WERI-Rb-1 (cell line): ENCODE data around the gene ZNF630.
"Not testable (repeated sequence)": the region's sequence is repeated elsewhere in the genome, so short reads cannot be mapped to it uniquely, and the experiment has no call there.

Experiments used
- DNase-seq: peaks from one replicate; pipeline ENCODE4 v3.0.0-alpha.2; 2020
- H3K27ac ChIP-seq: fragments of 250-450 bp; sonication (Bioruptor Pico); 2 replicates; pipeline ENCODE4 v1.5.1; 2020; ENCODE audit warnings: mild to moderate bottlenecking, moderate library complexity
- H3K27me3 ChIP-seq: fragments of 250-450 bp; sonication (Bioruptor Pico); 2 replicates; pipeline ENCODE4 v1.5.1; 2021; ENCODE audit warnings: mild to moderate bottlenecking, low read depth, moderate library complexity; ENCODE audit not compliant: insufficient read depth, severe bottlenecking
- H3K36me3 ChIP-seq: fragments of 250-450 bp; sonication (Bioruptor Pico); 2 replicates; pipeline ENCODE4 v1.5.1; 2020; ENCODE audit warnings: mild to moderate bottlenecking, moderate library complexity
- H3K4me3 ChIP-seq: 2 replicates; pipeline ENCODE4 v1.5.1; 2011; ENCODE audit warnings: low read depth, mild to moderate bottlenecking, control low read depth, low read length
- H3K9me3 ChIP-seq: fragments of 250-450 bp; sonication (Bioruptor Pico); 2 replicates; pipeline ENCODE4 v1.5.1; 2021; ENCODE audit warnings: mild to moderate bottlenecking, moderate library complexity; ENCODE audit not compliant: severe bottlenecking
- TF ChIP-seq, protein P1 (sequence below): IDR thresholded peaks from 2 replicates; pipeline ENCODE4 v1.5.1; 2011; ENCODE audit warnings: low read depth, mild to moderate bottlenecking, control low read depth, inconsistent platforms, low read length

ZNF630 gene

DNA sequence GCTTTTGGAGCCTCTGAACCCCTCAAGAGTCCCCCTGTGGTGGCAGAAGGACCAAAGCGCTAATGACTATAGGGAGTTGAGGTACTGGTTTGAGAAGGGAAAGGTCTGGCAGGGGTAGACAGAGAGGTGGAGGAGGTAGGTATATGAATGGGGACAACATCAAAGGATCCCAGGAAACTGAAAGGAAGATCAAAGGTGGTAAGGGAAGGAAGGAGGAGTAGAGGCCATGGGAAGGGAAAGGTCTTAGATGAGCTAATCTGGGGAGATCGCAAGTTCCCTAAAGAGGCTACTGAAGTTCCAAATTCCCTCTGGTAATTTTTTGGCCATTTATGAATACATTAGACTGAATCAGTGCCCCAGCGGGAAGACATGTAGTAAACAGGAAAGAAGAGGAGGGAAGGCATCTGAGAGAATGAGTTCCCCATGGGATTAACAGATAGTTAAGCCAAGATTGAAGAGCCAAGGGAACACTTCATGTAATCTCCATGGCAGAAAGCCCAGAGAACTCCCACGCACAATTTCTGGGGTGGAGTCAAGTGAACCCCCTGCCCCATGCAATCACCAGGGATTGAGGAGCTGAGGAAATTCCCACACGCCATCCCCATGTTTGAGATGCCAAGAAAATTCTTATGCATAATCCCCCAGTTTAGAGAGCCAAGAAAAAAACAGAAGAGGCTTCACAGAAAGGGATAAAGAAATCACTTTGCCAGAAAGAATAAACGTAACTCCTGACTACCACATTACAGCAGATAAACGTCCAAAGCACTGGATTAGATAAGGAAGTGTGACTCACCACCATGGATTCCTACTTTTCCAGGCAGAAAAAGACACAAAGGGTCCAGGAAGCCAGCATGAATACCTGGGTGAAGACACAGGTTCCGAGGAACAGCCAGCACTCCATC lies 25.8 kb downstream of the ZNF630 start:
- Histone ChIP-seq H3K27ac (no peak overlapping the region), H3K4me3 (no peak overlapping the region), H3K27me3 (no peaks in the 10 kb centered on the region), H3K36me3 (no peaks in the 10 kb centered on the region), H3K9me3 (no peaks in the 10 kb centered on the region)
- no peak for DNase-seq
- TF ChIP-seq, protein P1, sequence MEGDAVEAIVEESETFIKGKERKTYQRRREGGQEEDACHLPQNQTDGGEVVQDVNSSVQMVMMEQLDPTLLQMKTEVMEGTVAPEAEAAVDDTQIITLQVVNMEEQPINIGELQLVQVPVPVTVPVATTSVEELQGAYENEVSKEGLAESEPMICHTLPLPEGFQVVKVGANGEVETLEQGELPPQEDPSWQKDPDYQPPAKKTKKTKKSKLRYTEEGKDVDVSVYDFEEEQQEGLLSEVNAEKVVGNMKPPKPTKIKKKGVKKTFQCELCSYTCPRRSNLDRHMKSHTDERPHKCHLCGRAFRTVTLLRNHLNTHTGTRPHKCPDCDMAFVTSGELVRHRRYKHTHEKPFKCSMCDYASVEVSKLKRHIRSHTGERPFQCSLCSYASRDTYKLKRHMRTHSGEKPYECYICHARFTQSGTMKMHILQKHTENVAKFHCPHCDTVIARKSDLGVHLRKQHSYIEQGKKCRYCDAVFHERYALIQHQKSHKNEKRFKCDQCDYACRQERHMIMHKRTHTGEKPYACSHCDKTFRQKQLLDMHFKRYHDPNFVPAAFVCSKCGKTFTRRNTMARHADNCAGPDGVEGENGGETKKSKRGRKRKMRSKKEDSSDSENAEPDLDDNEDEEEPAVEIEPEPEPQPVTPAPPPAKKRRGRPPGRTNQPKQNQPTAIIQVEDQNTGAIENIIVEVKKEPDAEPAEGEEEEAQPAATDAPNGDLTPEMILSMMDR, result no peak

DNA sequence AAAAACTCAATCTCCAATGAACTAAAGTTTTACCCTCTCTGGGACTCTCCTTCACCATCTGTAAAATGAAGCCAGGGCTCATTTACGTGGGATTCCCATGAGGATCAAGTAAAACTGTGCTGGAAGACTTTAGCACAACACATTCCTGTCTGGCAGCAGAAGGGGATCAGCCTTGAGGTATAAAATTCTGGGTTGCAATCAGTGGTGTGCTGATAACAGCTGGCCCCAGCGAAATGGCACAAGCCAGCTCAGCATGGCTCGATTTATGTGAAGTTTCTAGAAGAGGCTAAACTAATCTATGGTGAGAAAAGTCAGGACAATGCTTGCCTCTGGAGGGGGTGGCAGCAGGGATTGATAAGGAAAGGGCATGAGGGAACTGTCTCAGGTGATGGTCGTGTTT lies 28.4 kb downstream of the ZNF630 start:
- no peaks in the 10 kb centered on the region for H3K36me3 ChIP-seq
- DNase-seq, result no peak
- TF ChIP-seq, protein P1, result no peak
- no peaks in the 10 kb centered on the region for H3K27me3 ChIP-seq
- no peaks in the 10 kb centered on the region for H3K9me3 ChIP-seq
- H3K27ac ChIP-seq, result no peak overlapping the region
- H3K4me3 ChIP-seq, result no peak overlapping the region

DNA sequence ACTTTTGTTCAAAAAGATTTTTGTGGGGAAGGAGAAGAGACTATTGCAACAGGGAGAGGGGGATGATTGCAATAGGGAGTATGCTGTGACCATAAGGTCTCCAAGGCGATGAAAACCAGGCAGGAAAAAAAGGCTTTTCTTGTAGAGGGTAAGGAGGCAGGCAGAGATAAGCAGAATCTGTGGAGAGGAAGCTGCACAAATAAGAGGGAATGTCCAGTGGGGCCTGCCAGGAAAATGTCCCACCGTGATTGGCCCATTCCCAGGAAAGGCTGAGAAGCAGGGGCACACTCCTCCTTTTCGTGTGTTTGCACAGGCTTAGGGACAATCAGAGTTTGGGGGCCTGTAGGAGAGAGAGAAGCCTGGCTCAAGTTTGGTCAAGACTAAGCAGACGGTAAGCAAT lies 35.5 kb downstream of the ZNF630 start:
- Histone ChIP-seq H3K9me3 (no peaks in the 10 kb centered on the region), H3K4me3 (no peak overlapping the region), H3K27ac (no peak overlapping the region), H3K36me3 (no peaks in the 10 kb centered on the region), H3K27me3 (no peaks in the 10 kb centered on the region)
- no peak for DNase-seq
- TF ChIP-seq, protein P1, result no peak

DNA sequence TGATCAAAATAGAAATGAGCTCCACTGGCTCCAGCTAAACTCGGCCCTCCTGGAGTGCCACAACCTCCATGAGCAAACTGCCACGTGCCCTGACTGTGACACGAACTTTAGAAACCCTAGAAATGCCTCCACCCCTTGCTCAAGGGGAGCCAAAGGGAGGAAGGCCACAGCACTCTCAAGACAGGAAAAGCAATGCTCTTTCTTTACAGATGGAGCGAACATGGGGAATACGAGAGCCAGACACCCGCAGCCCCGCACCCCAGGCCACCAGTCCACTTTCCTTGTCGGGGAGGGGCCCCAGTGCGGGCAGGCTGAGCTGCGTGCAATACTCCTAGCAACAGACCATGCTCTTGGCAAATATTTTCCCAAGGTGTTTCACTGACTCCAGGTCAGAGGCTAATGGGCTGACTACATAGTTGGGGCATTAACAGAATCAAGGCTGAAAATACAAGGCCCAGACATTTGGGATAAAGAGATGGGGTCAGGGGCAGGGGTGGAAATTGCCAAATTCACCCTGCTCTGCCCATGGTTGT lies 40.7 kb downstream of the ZNF630 start:
- H3K9me3 ChIP-seq, H3K27ac ChIP-seq, H3K36me3 ChIP-seq, H3K27me3 ChIP-seq, DNase-seq, H3K4me3 ChIP-seq: not testable (repeated sequence)

DNA sequence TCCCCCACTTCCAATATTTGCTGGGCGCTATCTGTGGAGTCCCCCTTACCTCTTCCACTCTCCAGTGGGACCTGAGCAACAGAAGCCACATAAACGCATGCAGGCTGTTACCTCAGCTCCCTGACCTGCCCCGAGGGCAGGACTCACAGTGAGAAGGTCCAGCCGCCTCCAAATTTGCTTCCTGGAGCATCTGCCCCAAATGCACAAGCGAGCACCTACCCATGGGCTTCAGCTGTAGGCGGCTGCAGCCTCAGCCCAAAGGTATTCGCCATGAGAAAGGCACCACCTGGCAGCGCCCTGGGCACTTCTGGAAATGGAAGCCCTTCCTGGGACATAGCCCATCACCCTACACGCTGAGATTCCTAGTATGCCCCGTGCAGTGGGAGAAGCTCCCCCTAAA lies 41.2 kb downstream of the ZNF630 start:
- Histone ChIP-seq H3K9me3 (no peaks in the 10 kb centered on the region), H3K4me3 (no peak overlapping the region), H3K36me3 (no peaks in the 10 kb centered on the region), H3K27ac (no peak overlapping the region), H3K27me3 (no peaks in the 10 kb centered on the region)
- DNase-seq, result no peak
- TF ChIP-seq, protein P1, result no peak

DNA sequence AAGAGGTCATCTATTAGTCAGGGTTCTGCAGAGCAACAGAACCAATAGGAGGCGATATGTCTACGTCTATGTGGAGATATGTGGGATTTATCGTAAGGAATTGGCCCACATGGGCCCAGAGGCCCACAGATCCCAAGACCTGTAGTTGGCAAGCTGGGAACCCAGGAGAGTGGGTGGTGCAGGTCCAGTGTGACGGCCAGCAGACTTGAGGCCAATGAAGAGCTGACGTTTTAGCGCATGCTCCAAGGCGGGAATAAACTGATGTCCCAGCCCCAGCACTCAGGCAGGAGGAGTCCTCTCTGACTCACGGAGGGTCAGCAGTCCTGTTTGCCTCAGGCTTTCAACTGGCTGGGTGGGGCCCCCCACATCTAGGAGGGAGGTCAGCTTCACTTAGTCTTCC lies 43.3 kb downstream of the ZNF630 start:
- TF ChIP-seq, protein P1, result no peak
- Histone ChIP-seq H3K36me3 (no peaks in the 10 kb centered on the region), H3K27me3 (no peaks in the 10 kb centered on the region), H3K27ac (no peak overlapping the region), H3K4me3 (no peak overlapping the region), H3K9me3 (no peaks in the 10 kb centered on the region)
- no peak for DNase-seq

DNA sequence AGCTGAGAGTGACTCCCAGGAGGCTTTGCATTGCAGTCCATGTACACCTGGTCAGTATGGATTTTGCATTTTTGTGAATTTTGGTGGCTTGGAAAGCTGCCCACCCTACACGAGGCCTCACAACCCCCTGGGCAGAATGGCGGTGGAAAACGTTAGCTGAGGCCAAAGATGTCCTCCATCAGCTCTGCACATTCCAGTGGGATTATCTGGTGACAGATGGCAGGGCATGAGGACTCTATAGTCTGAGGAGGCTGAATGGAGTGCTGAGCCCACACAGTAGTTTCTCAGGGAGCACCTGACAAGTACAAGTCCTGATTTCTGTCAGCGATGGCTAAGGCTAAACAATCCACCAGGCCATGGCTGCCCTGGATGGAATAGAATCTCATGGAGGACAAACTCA lies 43.9 kb downstream of the ZNF630 start:
- H3K36me3 ChIP-seq, H3K9me3 ChIP-seq, H3K4me3 ChIP-seq, H3K27me3 ChIP-seq: not testable (repeated sequence)
- DNase-seq, result peak; percentile 64
- peak overlapping the region; percentile 50 for H3K27ac ChIP-seq
